ENCODE measurements around the gene NUP37.
A peak's percentile ranks its signal among the peaks of the same experiment; 100 is the strongest.

GRCh38 chr12:102095677-102096263 is 24.1 kb downstream of the NUP37 start:
- TF ChIP-seq CTCF (IDR thresholded peaks at IDR 0.05; ENCODE audit: low read depth, low read length), result peak; percentile 65
- no peak for TF ChIP-seq POLR2A (IDR thresholded peaks at IDR 0.05; ENCODE audit: extremely low read depth, insufficient read length)
- TF ChIP-seq MAX (IDR thresholded peaks at IDR 0.05; ENCODE audit: low read depth, low read length), result no peak
- no peak for TF ChIP-seq MYC (IDR thresholded peaks at IDR 0.05; ENCODE audit: low read depth, low read length)

Data from NB4 (cell line).